ENCODE measurements around the gene IKBKE. TPM values are rescaled to one million over a fixed set of nuclear protein-coding genes. Genes with fewer than 3 reads are reported as not detected.

IKBKE gene
- total and polyA plus RNA-seq, 10 of the 15 experiments (the other 5 are each of a cell fraction or from before 2014, with no cell fraction given) = 12.8 to 35.1 (median 23.1) TPM

DNA sequence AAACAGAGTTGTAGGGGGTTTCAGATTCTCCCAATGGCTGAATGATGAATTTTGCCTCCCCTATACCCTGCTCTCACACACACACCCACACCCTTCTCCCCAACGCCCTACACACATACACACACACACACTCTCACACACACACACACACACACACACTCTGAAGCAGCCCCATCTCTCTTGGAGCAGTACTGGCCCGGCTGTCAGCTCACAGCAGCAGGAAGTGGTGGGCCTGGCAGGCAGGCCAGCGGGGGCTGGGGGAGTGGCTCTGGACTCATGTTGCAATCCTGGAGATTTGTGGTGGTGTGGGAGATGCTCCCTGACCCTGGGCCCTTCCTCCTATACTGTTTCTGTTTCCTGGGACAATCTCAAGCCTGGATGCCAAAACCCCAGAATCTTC, 2.2 kb downstream of the IKBKE start (continued):
- TF ChIP-seq CTCF (IDR thresholded peaks at IDR 0.05 in 2 of 3, conservative IDR thresholded peaks at IDR 0.05 in 1 of 3; ENCODE audit: control insufficient read depth in 2 of 3, extremely low read depth in 1 of 3, insufficient read depth in 1 of 3, low read depth in 3 of 3, low read length in 3 of 3) = no peak
- TF ChIP-seq PAX8 (IDR thresholded peaks at IDR 0.05) = no peak

DNA sequence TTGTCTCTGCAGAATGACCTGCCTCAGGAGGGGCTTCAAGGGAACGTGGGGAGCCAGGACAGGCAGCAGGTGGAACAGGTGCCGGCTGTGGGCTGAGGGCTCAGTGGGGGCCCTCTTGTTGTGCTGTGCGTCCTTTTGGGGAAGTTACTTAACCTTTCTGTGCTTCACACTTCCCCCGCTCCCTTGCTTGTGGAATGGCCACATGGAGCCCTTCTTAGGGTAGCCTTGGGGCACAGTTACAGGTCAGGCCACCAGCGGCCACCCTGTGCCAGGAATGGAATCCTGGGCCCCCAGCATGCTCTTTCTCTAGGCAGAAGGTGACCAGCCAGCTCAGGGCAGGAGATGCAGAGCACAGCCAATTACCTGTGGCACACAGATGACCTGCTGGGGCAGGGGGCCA, 2.6 kb downstream of the IKBKE start:
- RAD21 ChIA-PET (ENCODE audit: unreplicated experiment) = no interaction called here
- H3K27me3 ChIP-seq (replicated peaks in 1 of 2; ENCODE audit: control insufficient read depth in 2 of 2, insufficient read depth in 2 of 2, low read length in 1 of 2) = no peaks in the 10 kb centered on the region
- SMC1A ChIA-PET (ENCODE audit: uncharacterized antibody, unreplicated experiment) = interaction anchor here (0.9 to 4.4 kb wide), 5 partner anchors 10 to 83 kb away, joined by 3 to 17 read pairs (median 3); no protein-coding TSS in a partner anchor
- CTCF ChIA-PET = interaction anchor here (1.3 to 4.1 kb wide), 3 partner anchors 11 to 23 kb away, joined by 3 to 55 read pairs (median 18); no protein-coding TSS in a partner anchor
- no TSS peak for BruUV-seq (replicated peaks)
- H3K36me3 ChIP-seq (ENCODE audit: control insufficient read depth in 2 of 2, insufficient read depth in 2 of 2, low read length in 1 of 2) = peaks cover 26 to 27% of the 10 kb centered on the region in 2 experiments
- POLR2A ChIA-PET = interaction anchor here (0.9 to 4.3 kb wide), 4 partner anchors 11 to 34 kb away, joined by 3 to 37 read pairs (median 4); no protein-coding TSS in a partner anchor
- peak overlapping the region; percentile 88 for H3K27ac ChIP-seq (ENCODE audit: control insufficient read depth, insufficient read depth)
- H3K79me2 ChIP-seq (ENCODE audit: control insufficient read depth, insufficient read depth, low read length) = peaks cover 38% of the 10 kb centered on the region
- H3K4me3 ChIP-seq = peak overlapping the region; percentile 94
- 26% methylated on average over 5 of the region's 5 CpGs for WGBS (ENCODE audit: insufficient coverage, insufficient replicate concordance, low lambda C conversion rate, missing lambda C conversion rate)
- H3K4me1 ChIP-seq (ENCODE audit: control insufficient read depth, insufficient read depth, low read length) = peaks cover 42% of the 10 kb centered on the region
- H3K9ac ChIP-seq (ENCODE audit: control insufficient read depth, insufficient read depth, low read length) = peak overlapping the region; percentile 77
- H3K4me2 ChIP-seq (ENCODE audit: control insufficient read depth, insufficient read depth) = peak overlapping the region; percentile 99
- no peaks in the 10 kb centered on the region for H3K9me3 ChIP-seq (replicated peaks; ENCODE audit: control insufficient read depth, insufficient read depth, low read length)
- intact Hi-C loops (cut with micrococcal nuclease; ENCODE audit: unreplicated experiment) (loop anchor here (5.0 kb wide), 1 partner anchor 84 kb away; no protein-coding TSS in a partner anchor), in situ Hi-C loops (cut with MboI) (no loop called here)
- DNase-seq (ENCODE audit: low read depth, low spot score) (no peak), FAIRE-seq (no peak), ATAC-seq (no peak)
- no peaks in the 10 kb centered on the region for H4K20me1 ChIP-seq (ENCODE audit: control insufficient read depth, insufficient read depth)
- H2AFZ ChIP-seq (ENCODE audit: control insufficient read depth, low read depth, low read length) = no peak overlapping the region
- TF ChIP-seq FOXK2 (IDR thresholded peaks at IDR 0.05) = no peak
- no peak for TF ChIP-seq LARP7 (IDR thresholded peaks at IDR 0.05)
- no peak for TF ChIP-seq YY1 (IDR thresholded peaks at IDR 0.05; ENCODE audit: low read depth, low read length)
- TF ChIP-seq NR2C2 (IDR thresholded peaks at IDR 0.05; ENCODE audit: borderline replicate concordance, control insufficient read depth, insufficient read length, low read depth) = no peak
- TF ChIP-seq RFX5 (IDR thresholded peaks at IDR 0.05; ENCODE audit: low read depth, low read length) = no peak
- TF ChIP-seq NR2C1 (IDR thresholded peaks at IDR 0.05) = no peak
- no peak for TF ChIP-seq MEF2A (IDR thresholded peaks at IDR 0.05; ENCODE audit: insufficient read depth, low read depth, low read length)
- peak; percentile 38; the same call in 1 of the 2 replicates for TF ChIP-seq NFXL1 (IDR thresholded peaks at IDR 0.05; ENCODE audit: borderline replicate concordance)
- TF ChIP-seq, protein P1, sequence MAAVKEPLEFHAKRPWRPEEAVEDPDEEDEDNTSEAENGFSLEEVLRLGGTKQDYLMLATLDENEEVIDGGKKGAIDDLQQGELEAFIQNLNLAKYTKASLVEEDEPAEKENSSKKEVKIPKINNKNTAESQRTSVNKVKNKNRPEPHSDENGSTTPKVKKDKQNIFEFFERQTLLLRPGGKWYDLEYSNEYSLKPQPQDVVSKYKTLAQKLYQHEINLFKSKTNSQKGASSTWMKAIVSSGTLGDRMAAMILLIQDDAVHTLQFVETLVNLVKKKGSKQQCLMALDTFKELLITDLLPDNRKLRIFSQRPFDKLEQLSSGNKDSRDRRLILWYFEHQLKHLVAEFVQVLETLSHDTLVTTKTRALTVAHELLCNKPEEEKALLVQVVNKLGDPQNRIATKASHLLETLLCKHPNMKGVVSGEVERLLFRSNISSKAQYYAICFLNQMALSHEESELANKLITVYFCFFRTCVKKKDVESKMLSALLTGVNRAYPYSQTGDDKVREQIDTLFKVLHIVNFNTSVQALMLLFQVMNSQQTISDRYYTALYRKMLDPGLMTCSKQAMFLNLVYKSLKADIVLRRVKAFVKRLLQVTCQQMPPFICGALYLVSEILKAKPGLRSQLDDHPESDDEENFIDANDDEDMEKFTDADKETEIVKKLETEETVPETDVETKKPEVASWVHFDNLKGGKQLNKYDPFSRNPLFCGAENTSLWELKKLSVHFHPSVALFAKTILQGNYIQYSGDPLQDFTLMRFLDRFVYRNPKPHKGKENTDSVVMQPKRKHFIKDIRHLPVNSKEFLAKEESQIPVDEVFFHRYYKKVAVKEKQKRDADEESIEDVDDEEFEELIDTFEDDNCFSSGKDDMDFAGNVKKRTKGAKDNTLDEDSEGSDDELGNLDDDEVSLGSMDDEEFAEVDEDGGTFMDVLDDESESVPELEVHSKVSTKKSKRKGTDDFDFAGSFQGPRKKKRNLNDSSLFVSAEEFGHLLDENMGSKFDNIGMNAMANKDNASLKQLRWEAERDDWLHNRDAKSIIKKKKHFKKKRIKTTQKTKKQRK (IDR thresholded peaks at IDR 0.05; ENCODE audit: low read depth, low read length) = no peak
- no peak for TF ChIP-seq EZH2 (IDR thresholded peaks at IDR 0.05; ENCODE audit: borderline replicate concordance, control insufficient read depth, low read depth, low read length)
- no peak for TF ChIP-seq ZNF622 (IDR thresholded peaks at IDR 0.05)
- no peak for TF ChIP-seq STAT1 (conservative IDR thresholded peaks at IDR 0.05)

Data from GM12878 (cell line).